Measurements from ENCODE around the gene TFF1. TPM values are rescaled to one million over a fixed set of nuclear protein-coding genes. Genes with fewer than 3 reads are reported as not detected.

Gene TFF1
- total and polyA plus RNA-seq, 12 donors: not detected

GRCh38 chr21:42338729-42339715 is 27.3 kb downstream of the TFF1 start:
- Histone ChIP-seq H3K27me3 (peaks cover 0 to 37% (median 15%) of the 10 kb centered on the region in 7 donors), H3K27ac (no peak overlapping the region), H3K4me1 (peaks cover 0 to 7% (median 0%) of the 10 kb centered on the region in 9 donors), H3K9me3 (no peaks in the 10 kb centered on the region), H3K4me3 (no peak overlapping the region), H3K36me3 (no peaks in the 10 kb centered on the region)
- 92 to 94% methylated on average over 17 of the region's 17 CpGs for WGBS, 2 donors
- DNase-seq (no peak), ATAC-seq (peak in 1 of 8 donors; percentile 28)
- intact Hi-C loops (cut with DNase I): loop anchor here in 2 of 10 donors (5.0 to 10.0 kb wide), 3 partner anchors 106 to 194 kb away; no protein-coding TSS in a partner anchor
- TF ChIP-seq CTCF (IDR thresholded peaks at IDR 0.05): no peak

GRCh38 chr21:42337830-42338728 is 28.3 kb downstream of the TFF1 start:
- peak; percentile 33 to 86 (median 76) for ATAC-seq
- Histone ChIP-seq H3K9me3 (no peaks in the 10 kb centered on the region), H3K36me3 (no peaks in the 10 kb centered on the region), H3K4me3 (no peak overlapping the region), H3K4me1 (peaks cover 0 to 7% (median 0%) of the 10 kb centered on the region in 9 donors), H3K27ac (no peak overlapping the region), H3K27me3 (peaks cover 0 to 42% (median 23%) of the 10 kb centered on the region in 7 donors)
- DNase-seq: peak; percentile 50 to 53
- TF ChIP-seq CTCF (IDR thresholded peaks at IDR 0.05): peak; percentile 18 to 73 (median 60)
- intact Hi-C loops (cut with DNase I): loop anchor here in 2 of 10 donors (5.0 to 10.0 kb wide), 3 partner anchors 107 to 193 kb away; no protein-coding TSS in a partner anchor
- 37 to 42% methylated on average over 23 of the region's 23 CpGs for WGBS, 2 donors

GRCh38 chr21:42337276-42337675 is 29.1 kb downstream of the TFF1 start:
- H3K27ac ChIP-seq: no peak overlapping the region
- DNase-seq (no peak), ATAC-seq (no peak)
- WGBS, 2 donors: 88 to 93% methylated on average over 4 of the region's 4 CpGs
- H3K4me3 ChIP-seq: no peak overlapping the region
- intact Hi-C loops (cut with DNase I): loop anchor here in 2 of 10 donors (5.0 to 10.0 kb wide), 3 partner anchors 108 to 192 kb away; no protein-coding TSS in a partner anchor
- no peaks in the 10 kb centered on the region for H3K36me3 ChIP-seq
- H3K9me3 ChIP-seq: peaks cover 0 to 3% (median 0%) of the 10 kb centered on the region in 11 donors
- peaks cover 0 to 50% (median 24%) of the 10 kb centered on the region in 7 donors for H3K27me3 ChIP-seq
- no peak for TF ChIP-seq CTCF (IDR thresholded peaks at IDR 0.05)
- peaks cover 0 to 7% (median 0%) of the 10 kb centered on the region in 9 donors for H3K4me1 ChIP-seq
